Mesodermal cell (in vitro differentiated cells): ENCODE results near the gene CSHL1.
"Not testable (repeated sequence)": the region's sequence is repeated elsewhere in the genome, so short reads cannot be mapped to it uniquely, and the experiment has no call there.

ENCODE experiments used
- H3K27ac ChIP-seq: 2 replicates; pipeline ENCODE4 v1.7.0; 2013; ENCODE audit warnings: mild to moderate bottlenecking, low read depth, low read length, moderate library complexity; ENCODE audit not compliant: severe bottlenecking
- H3K36me3 ChIP-seq: 2 replicates; pipeline ENCODE4 v1.7.1; 2013; ENCODE audit warnings: mild to moderate bottlenecking, low read length, moderate library complexity; ENCODE audit not compliant: control insufficient read depth, insufficient read depth
- H3K4me1 ChIP-seq: one replicate; pipeline ENCODE4 v1.7.1; 2013; ENCODE audit warnings: mild to moderate bottlenecking, low read length; ENCODE audit not compliant: insufficient read depth, control insufficient read depth, poor library complexity, severe bottlenecking
- H3K4me3 ChIP-seq: 2 replicates; pipeline ENCODE4 v1.7.0; 2013; ENCODE audit warnings: low read length, control low read depth, mild to moderate bottlenecking; ENCODE audit not compliant: insufficient read depth, poor library complexity, severe bottlenecking; ENCODE audit errors: extremely low read depth
- H3K9me3 ChIP-seq: 2 replicates; pipeline ENCODE4 v1.7.1; 2013; ENCODE audit warnings: mild to moderate bottlenecking, low read length, moderate library complexity; ENCODE audit not compliant: control insufficient read depth
- WGBS, 2 experiments: methylation state at CpG; one replicate each; pipeline ENCODE4 v1.1.5; 2013; ENCODE audit warnings: missing lambda C conversion rate in 2 of 2; ENCODE audit not compliant: insufficient coverage in 2 of 2; 5-methylcytosine and 5-hydroxymethylcytosine counted together

CSHL1 gene

DNA sequence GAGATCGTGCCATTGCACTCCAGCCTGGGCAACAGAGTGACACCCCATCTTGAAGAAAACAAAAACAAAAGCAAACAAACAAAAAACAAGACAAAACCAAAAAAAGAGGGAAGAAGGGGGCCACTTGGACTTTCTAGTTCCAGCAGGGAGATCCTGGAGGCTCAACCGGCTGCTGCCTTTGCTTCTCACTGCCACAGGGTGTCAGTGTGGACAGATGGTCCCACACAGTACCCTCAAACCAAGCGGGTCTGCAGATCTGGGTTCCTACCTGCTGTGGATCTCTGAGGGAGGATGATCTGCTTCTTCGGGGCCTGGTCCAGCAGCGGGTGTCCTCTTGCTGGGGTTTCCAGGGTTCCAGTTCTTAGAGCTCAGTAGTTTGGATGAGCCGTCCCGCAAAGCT is 44.4 kb downstream of the CSHL1 start:
- not testable (repeated sequence) for H3K27ac ChIP-seq, H3K36me3 ChIP-seq, H3K4me3 ChIP-seq, H3K4me1 ChIP-seq, H3K9me3 ChIP-seq
- WGBS, 2 experiments, result 63 to 71% methylated on average over 1 to 2 of the region's 7 CpGs
